K562 (cell line): ENCODE measurements around the gene DNAJC19. TPM values are rescaled to one million over a fixed set of nuclear protein-coding genes. Genes with fewer than 3 reads are reported as not detected.
A peak's percentile ranks its signal among the peaks of the same experiment; 100 is the strongest.

Experiments used
- ARID4B ChIP-seq: sonication (generic); formaldehyde crosslinking; IDR thresholded peaks from 2 replicates; pipeline ENCODE4 v1.8.0; 2022; ENCODE audit warnings: mild to moderate bottlenecking, missing genetic modification reagents
- BHLHE40 ChIP-seq: IDR thresholded peaks from 2 replicates; pipeline ENCODE4 v1.6.1; 2011; ENCODE audit warnings: low read length, improper control_type of control experiment
- CREB5 ChIP-seq: fragments of 250-450 bp; sonication (Bioruptor Pico); IDR thresholded peaks from 2 replicates; pipeline ENCODE4 v1.5.0; 2020; ENCODE audit warnings: mild to moderate bottlenecking
- DIDO1 ChIP-seq: fragments of 450-650 bp; IDR thresholded peaks from 2 replicates; pipeline ENCODE4 v1.6.1; 2016; ENCODE audit warnings: low read depth, missing biosample characterization, missing genetic modification characterization
- E2F8 ChIP-seq: fragments of 450-650 bp; IDR thresholded peaks from 2 replicates; pipeline ENCODE4 v1.7.1; 2018; ENCODE audit warnings: mild to moderate bottlenecking, low read depth; ENCODE audit not compliant: partially characterized antibody
- ESRRA ChIP-seq: fragments of 450-650 bp; IDR thresholded peaks from 2 replicates; pipeline ENCODE4 v1.6.1; 2014; ENCODE audit warnings: low read depth, mild to moderate bottlenecking, moderate library complexity, borderline replicate concordance
- FOXP1 ChIP-seq: sonication (generic); formaldehyde crosslinking; IDR thresholded peaks from 2 replicates; pipeline ENCODE4 v1.8.0; 2022; ENCODE audit warnings: mild to moderate bottlenecking, missing genetic modification reagents
- GATAD2B ChIP-seq: fragments of 450-650 bp; IDR thresholded peaks from 2 replicates; pipeline ENCODE4 v1.6.1; 2017; ENCODE audit warnings: mild to moderate bottlenecking, borderline replicate concordance
- MAZ ChIP-seq, 2 experiments: fragments of 450-650 bp in 1 of 2; sonication (generic) in 1 of 2; formaldehyde crosslinking; IDR thresholded peaks in 1 of 2; conservative IDR thresholded peaks in 1 of 2; 2 replicates each; pipeline versions ENCODE4 v1.4.0 to v1.5.0; 2020; ENCODE audit warnings: mild to moderate bottlenecking in 1 of 2, missing genetic modification reagents in 1 of 2
- MECOM ChIP-seq: fragments of 250-450 bp; sonication (Bioruptor Pico); IDR thresholded peaks from 2 replicates; pipeline ENCODE4 v1.8.0; 2022; ENCODE audit warnings: inconsistent platforms
- MTA3 ChIP-seq: fragments of 450-650 bp; formaldehyde crosslinking; IDR thresholded peaks from 2 replicates; pipeline ENCODE4 v1.6.1; 2017; ENCODE audit warnings: mild to moderate bottlenecking, borderline replicate concordance
- POLR2AphosphoS2 ChIP-seq: IDR thresholded peaks from 2 replicates; pipeline ENCODE4 v1.6.1; 2012; ENCODE audit warnings: low read length, improper control_type of control experiment
- POLR2B ChIP-seq: fragments of 450-650 bp; IDR thresholded peaks from 2 replicates; pipeline ENCODE4 v1.6.1; 2018; ENCODE audit warnings: low read depth; ENCODE audit not compliant: partially characterized antibody
- RFX1 ChIP-seq: fragments of 450-650 bp; IDR thresholded peaks from 2 replicates; pipeline ENCODE4 v1.6.1; 2016; ENCODE audit warnings: mild to moderate bottlenecking, moderate library complexity
- SMAD4 ChIP-seq: fragments of 250-450 bp; sonication (Bioruptor Pico); conservative IDR thresholded peaks from 2 replicates; pipeline ENCODE4 v1.8.0; 2021; ENCODE audit warnings: inconsistent platforms, mild to moderate bottlenecking, moderate library complexity
- SPI1 ChIP-seq: IDR thresholded peaks from 2 replicates; pipeline ENCODE4 v1.6.1; 2011; ENCODE audit warnings: low read depth, low read length, control low read depth, borderline replicate concordance
- TCF7 ChIP-seq: sonication (generic); IDR thresholded peaks from 2 replicates; pipeline ENCODE4 v1.6.1; 2016; ENCODE audit warnings: antibody characterized with exemption, borderline replicate concordance
- TGIF2 ChIP-seq: sonication (generic); formaldehyde crosslinking; IDR thresholded peaks from 2 replicates; pipeline ENCODE4 v1.8.1; 2022; ENCODE audit warnings: mild to moderate bottlenecking, missing genetic modification reagents, moderate library complexity
- ZNF695 ChIP-seq: fragments of 450-650 bp; formaldehyde crosslinking; IDR thresholded peaks from 2 replicates; pipeline ENCODE4 v1.4.0; 2020; ENCODE audit warnings: mild to moderate bottlenecking, moderate library complexity
- polyA plus RNA-seq, 8 experiments: library from polyadenylated mRNA; depleted of rRNA in 4 of 8; stranded (reverse) in 5 of 8; unstranded in 3 of 8; fragments of >200 nt; fragmentation: Nextera tagmentation in 2 of 8; fragmentation: Illumina TruSeq in 1 of 8; extraction: Ambion mirVana in 2 of 8; extraction: Trizol in 1 of 8; gene quantifications; 2 replicates each; pipeline versions ENCODE4 v1.2.1 to v1.2.3, GENCODE V29; 2011 to 2014; ENCODE audit warnings: inconsistent platforms in 1 of 8, missing spikeins in 1 of 8
- total RNA-seq, 7 experiments: library from RNA; depleted of rRNA in 6 of 7; stranded (reverse); fragments of >200 nt in 6 of 7; fragmentation: Illumina TruSeq in 2 of 7; extraction: Trizol in 2 of 7; gene quantifications; 2 replicates each; pipeline versions ENCODE4 v1.2.1 to v1.2.3, GENCODE V29; 2011 to 2021; ENCODE audit warnings: low replicate concordance in 1 of 7

Gene DNAJC19
- total and polyA plus RNA-seq, 9 of the 15 experiments (the other 6 are each of a cell fraction or from before 2014, with no cell fraction given) = 55.7 to 184 (median 99.1) TPM

GRCh38 chr3:180989291-180990163, at the start of gene DNAJC19 (continued):
- TF ChIP-seq POLR2B (peak; percentile 88), ESRRA (peak; percentile 66), RFX1 (peak; percentile 39; the same call in 1 of the 2 replicates), ARID4B (CRISPR knock-in tag) (peak; percentile 67; the same call in 1 of the 2 replicates), MECOM (CRISPR knock-in tag) (no peak), FOXP1 (CRISPR knock-in tag) (0 out of 2 replicates have a peak, but pooled peaks have one; percentile 34), GATAD2B (no peak), SMAD4 (CRISPR knock-in tag) (0 out of 2 replicates have a peak, but pooled peaks have one; percentile 29), POLR2AphosphoS2 (no peak), ZNF695 (CRISPR knock-in tag) (no peak), BHLHE40 (peak; percentile 44; the same call in 1 of the 2 replicates), CREB5 (CRISPR knock-in tag) (no peak), TCF7 (peak; percentile 54; the same call in 1 of the 2 replicates), TGIF2 (CRISPR knock-in tag) (no peak), MAZ (CRISPR knock-in tag; conservative IDR thresholded peaks at IDR 0.05 in 1 of 2, IDR thresholded peaks at IDR 0.05 in 1 of 2) (peak in 1 of 2 experiments; percentile 66), DIDO1 (peak; percentile 86), SPI1 (no peak), E2F8 (peak; percentile 68), MTA3 (peak; percentile 59; the same call in 1 of the 2 replicates)
